IMR-90 (cell line): Measurements from ENCODE around the gene SCTR. TPM values are rescaled to one million over a fixed set of nuclear protein-coding genes. Genes with fewer than 3 reads are reported as not detected.

Source experiments
- ATAC-seq: fragments of 200-7000 bp; cut with Tn5 transposase; 2 replicates; pipeline ENCODE4 v1.9.1; 2020; ENCODE audit warnings: low read depth, mild to moderate bottlenecking, moderate library complexity
- BruUV-seq: library from RNA; stranded (reverse); fragments of 400-500 nt; replicated peaks from 2 replicates; lab custom pipeline; 2021; lab: Mats Ljungman, UMichigan
- CTCF ChIA-PET: fragments of 300-600 bp; formaldehyde crosslinking; extraction: SDS; loops from one replicate; lab custom pipeline; 2021; ENCODE audit warnings: antibody characterized with exemption; lab: Yijun Ruan, JAX
- POLR2A ChIA-PET: fragments of 300-600 bp; sonication (Branson Sonifier 250); formaldehyde crosslinking; loops from one replicate; lab custom pipeline; 2022; ENCODE audit warnings: antibody characterized with exemption; ENCODE audit not compliant: unreplicated experiment; lab: Charles Lee
- DNase-seq: peaks from one replicate; pipeline ENCODE4 v3.0.0; 2013
- H2AFZ ChIP-seq: replicated peaks from 2 replicates; pipeline ENCODE3; 2013; ENCODE audit warnings: low read length, mild to moderate bottlenecking; ENCODE audit not compliant: poor library complexity
- H2AK5ac ChIP-seq: 2 replicates; pipeline ENCODE4 v1.6.1; 2013; ENCODE audit warnings: low read depth, low read length, inconsistent platforms
- H2AK9ac ChIP-seq: replicated peaks from 2 replicates; pipeline ENCODE3; 2013; ENCODE audit warnings: mild to moderate bottlenecking, low read depth, low read length, moderate library complexity; ENCODE audit not compliant: poor library complexity
- H2BK120ac ChIP-seq: 2 replicates; pipeline ENCODE4 v1.6.1; 2013; ENCODE audit warnings: low read depth, low read length, inconsistent platforms
- H2BK15ac ChIP-seq: 3 replicates; pipeline ENCODE4 v1.6.1; 2013; ENCODE audit warnings: low read depth, low read length, inconsistent platforms
- H2BK20ac ChIP-seq: 2 replicates; pipeline ENCODE4 v1.6.1; 2013; ENCODE audit warnings: low read depth, mild to moderate bottlenecking, inconsistent platforms, low read length, moderate library complexity
- H2BK5ac ChIP-seq: 2 replicates; pipeline ENCODE4 v1.6.1; 2013; ENCODE audit warnings: mild to moderate bottlenecking, low read depth, low read length, inconsistent platforms; ENCODE audit not compliant: poor library complexity, severe bottlenecking
- H3K14ac ChIP-seq: replicated peaks from 2 replicates; pipeline ENCODE4 v1.6.1; 2013; ENCODE audit warnings: low read depth, low read length, inconsistent platforms
- H3K18ac ChIP-seq: 2 replicates; pipeline ENCODE4 v1.6.1; 2013; ENCODE audit warnings: low read depth, low read length, control low read depth
- H3K23ac ChIP-seq: 2 replicates; pipeline ENCODE4 v1.6.1; 2013; ENCODE audit warnings: low read depth, low read length, inconsistent platforms
- H3K27ac ChIP-seq: 2 replicates; pipeline ENCODE4 v1.5.1; 2013; ENCODE audit warnings: mild to moderate bottlenecking, control low read depth, low read length; ENCODE audit not compliant: insufficient read depth
- H3K27me3 ChIP-seq: 2 replicates; pipeline ENCODE4 v1.6.1; 2013; ENCODE audit warnings: low read length; ENCODE audit not compliant: control insufficient read depth, insufficient read depth
- H3K36me3 ChIP-seq: 2 replicates; pipeline ENCODE4 v1.6.1; 2013; ENCODE audit warnings: low read length, mixed read lengths; ENCODE audit not compliant: control insufficient read depth, insufficient read depth
- H3K4ac ChIP-seq: 2 replicates; pipeline ENCODE4 v1.6.1; 2013; ENCODE audit warnings: low read depth, low read length, inconsistent platforms
- H3K4me1 ChIP-seq: 2 replicates; pipeline ENCODE4 v1.6.1; 2013; ENCODE audit warnings: low read length, mixed read lengths; ENCODE audit not compliant: control insufficient read depth, insufficient read depth
- H3K4me2 ChIP-seq: 2 replicates; pipeline ENCODE4 v1.6.1; 2013; ENCODE audit warnings: low read depth, mild to moderate bottlenecking, control low read depth, low read length, moderate library complexity
- H3K4me3 ChIP-seq: 2 replicates; pipeline ENCODE4 v1.5.1; 2013; ENCODE audit warnings: low read depth, mild to moderate bottlenecking, control low read depth, low read length, moderate library complexity; ENCODE audit not compliant: insufficient read depth
- H3K56ac ChIP-seq: 2 replicates; pipeline ENCODE4 v1.6.1; 2013; ENCODE audit warnings: low read length, inconsistent platforms; ENCODE audit not compliant: insufficient read depth; ENCODE audit errors: extremely low read depth
- H3K79me1 ChIP-seq, 2 experiments: 2 replicates each; pipeline ENCODE4 v1.6.1; 2013; ENCODE audit warnings: low read length in 2 of 2, inconsistent platforms in 1 of 2, low read depth in 1 of 2
- H3K9ac ChIP-seq: 2 replicates; pipeline ENCODE4 v1.6.1; 2013; ENCODE audit warnings: low read depth, low read length, control low read depth
- H3K9me1 ChIP-seq: 2 replicates; pipeline ENCODE4 v1.6.1; 2013; ENCODE audit warnings: low read length, inconsistent platforms; ENCODE audit not compliant: insufficient read depth
- H3K9me3 ChIP-seq: 2 replicates; pipeline ENCODE4 v1.6.1; 2013; ENCODE audit warnings: low read length; ENCODE audit not compliant: control insufficient read depth, insufficient read depth
- H4K20me1 ChIP-seq: 2 replicates; pipeline ENCODE4 v1.6.1; 2013; ENCODE audit warnings: low read length, inconsistent platforms; ENCODE audit not compliant: insufficient read depth
- H4K5ac ChIP-seq: 2 replicates; pipeline ENCODE4 v1.6.1; 2013; ENCODE audit warnings: mild to moderate bottlenecking, low read depth, low read length, control low read depth
- H4K8ac ChIP-seq, 2 experiments: 2 replicates each; pipeline ENCODE4 v1.6.1; 2013; ENCODE audit warnings: low read depth in 2 of 2, low read length in 2 of 2, control low read depth in 1 of 2, inconsistent platforms in 1 of 2
- H4K91ac ChIP-seq: 2 replicates; pipeline ENCODE4 v1.6.1; 2013; ENCODE audit warnings: low read depth, low read length, inconsistent platforms; ENCODE audit not compliant: insufficient read depth
- WGBS, 2 experiments: methylation state at CpG; one replicate each; pipeline versions ENCODE4 v1.1.5 to v1.1.7; 2013; ENCODE audit warnings: missing lambda C conversion rate in 2 of 2; ENCODE audit not compliant: insufficient read length in 1 of 2; ENCODE audit errors: extremely low coverage in 2 of 2; 5-methylcytosine and 5-hydroxymethylcytosine counted together
- dilution Hi-C: fragments of 300-500 bp; cut with HindIII; formaldehyde crosslinking; loops from one replicate; pipeline ENCODE4 v1.14.3; 2018; ENCODE audit warnings: low sequenced_read_pairs; ENCODE audit not compliant: unreplicated experiment
- in situ Hi-C: fragments of 300-500 bp; cut with MboI; formaldehyde crosslinking; loops from 3 replicates; pipeline ENCODE4 v1.14.3; 2019; ENCODE audit warnings: low sequenced_read_pairs, inconsistent platforms, mixed read lengths
- intact Hi-C: fragments of 100-400 bp; cut with micrococcal nuclease; formaldehyde crosslinking; loops from 2 replicates; pipeline ENCODE4 v1.10.0; 2022
- polyA plus RNA-seq, 3 experiments: library from polyadenylated mRNA; depleted of rRNA; stranded (reverse); fragments of >200 nt; gene quantifications; 2 replicates each; pipeline ENCODE4 v1.2.3, GENCODE V29; 2012; ENCODE audit warnings: low replicate concordance in 1 of 3
- total RNA-seq: library from RNA; depleted of rRNA; stranded (reverse); fragments of >200 nt; gene quantifications from 2 replicates; pipeline ENCODE4 v1.2.3, GENCODE V29; 2012
- TF ChIP-seq, protein P1 (sequence below): fragments of 150-350 bp; IDR thresholded peaks from 2 replicates; pipeline ENCODE4 v1.6.1; 2017; ENCODE audit warnings: mild to moderate bottlenecking, antibody characterized with exemption, low read length, low read depth

Gene SCTR
- total and polyA plus RNA-seq, 2 of the 4 experiments (the other 2 are of a cell fraction) = not detected

DNA sequence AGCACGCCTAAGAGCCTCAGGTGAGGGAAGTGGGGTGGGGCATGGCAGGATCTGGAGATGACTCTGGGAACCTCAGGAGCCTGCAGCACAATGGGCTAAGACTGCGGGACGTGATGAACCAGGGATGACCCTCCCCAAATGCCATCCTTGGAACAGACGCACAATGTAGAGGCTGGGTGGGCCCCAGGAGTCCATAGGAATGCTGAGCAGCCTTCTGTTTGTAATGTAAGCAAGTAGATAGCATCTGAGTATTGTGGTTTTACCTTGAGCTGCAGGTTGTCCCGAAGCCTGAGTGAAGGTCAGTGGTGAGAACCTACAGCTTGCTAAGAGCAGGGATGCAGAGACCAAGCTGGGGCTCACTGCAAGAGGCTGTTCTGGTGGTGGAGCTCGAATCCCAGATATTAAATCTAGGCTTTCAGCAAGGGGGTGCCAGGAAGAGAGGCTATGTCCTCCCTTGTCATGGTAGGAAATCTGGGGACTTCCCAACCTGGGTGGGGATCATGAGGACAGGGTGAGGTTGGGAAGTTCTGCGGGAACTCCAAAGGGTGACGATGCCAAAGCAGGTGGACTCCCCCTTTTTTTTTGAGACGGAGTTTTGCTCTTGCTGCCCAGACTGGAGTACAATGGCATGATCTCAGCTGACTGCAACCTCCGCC, 5.8 kb downstream of the SCTR start:
- 81% methylated on average over 3 of the region's 10 CpGs; no CpG with 5 or more reads in 1 of the 2 experiments for WGBS, 2 experiments
- H3K4me3 ChIP-seq = no peak overlapping the region
- H3K9ac ChIP-seq = no peak overlapping the region
- no peak overlapping the region for H3K23ac ChIP-seq
- H3K9me1 ChIP-seq = no peaks in the 10 kb centered on the region
- H4K5ac ChIP-seq = no peak overlapping the region
- ATAC-seq (no peak), DNase-seq (no peak)
- no peak overlapping the region for H2BK20ac ChIP-seq
- CTCF ChIA-PET = no interaction called here
- no peak overlapping the region for H2AK5ac ChIP-seq
- no peak overlapping the region for H3K4ac ChIP-seq
- peaks cover 10% of the 10 kb centered on the region for H3K27me3 ChIP-seq
- no peak overlapping the region for H2BK5ac ChIP-seq
- no peak overlapping the region for H3K4me2 ChIP-seq
- H3K4me1 ChIP-seq = no peaks in the 10 kb centered on the region
- no peak overlapping the region for H4K8ac ChIP-seq
- no peaks in the 10 kb centered on the region for H3K36me3 ChIP-seq
- no peaks in the 10 kb centered on the region for H3K9me3 ChIP-seq
- no peak overlapping the region for H4K91ac ChIP-seq
- dilution Hi-C loops (no loop called here), intact Hi-C loops (no loop called here), in situ Hi-C loops (no loop called here)
- no peak overlapping the region for H3K27ac ChIP-seq
- no peak overlapping the region for H3K18ac ChIP-seq
- no peaks in the 10 kb centered on the region for H3K79me1 ChIP-seq
- H2AFZ ChIP-seq = no peak overlapping the region
- no TSS peak for BruUV-seq
- POLR2A ChIA-PET = no interaction called here
- TF ChIP-seq, protein P1, sequence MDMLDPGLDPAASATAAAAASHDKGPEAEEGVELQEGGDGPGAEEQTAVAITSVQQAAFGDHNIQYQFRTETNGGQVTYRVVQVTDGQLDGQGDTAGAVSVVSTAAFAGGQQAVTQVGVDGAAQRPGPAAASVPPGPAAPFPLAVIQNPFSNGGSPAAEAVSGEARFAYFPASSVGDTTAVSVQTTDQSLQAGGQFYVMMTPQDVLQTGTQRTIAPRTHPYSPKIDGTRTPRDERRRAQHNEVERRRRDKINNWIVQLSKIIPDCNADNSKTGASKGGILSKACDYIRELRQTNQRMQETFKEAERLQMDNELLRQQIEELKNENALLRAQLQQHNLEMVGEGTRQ = no peak
- no peak overlapping the region for H3K14ac ChIP-seq
- no peak overlapping the region for H2AK9ac ChIP-seq
- H2BK15ac ChIP-seq = no peak overlapping the region
- H2BK120ac ChIP-seq = no peak overlapping the region
- no peaks in the 10 kb centered on the region for H4K20me1 ChIP-seq
- no peak overlapping the region for H3K56ac ChIP-seq
